Measurements from ENCODE around the gene ACTR3. TPM values are rescaled to one million over a fixed set of nuclear protein-coding genes. Genes with fewer than 3 reads are reported as not detected.

The ACTR3 gene
- total RNA-seq, 1 experiment from 2014 or later = 177 TPM

DNA sequence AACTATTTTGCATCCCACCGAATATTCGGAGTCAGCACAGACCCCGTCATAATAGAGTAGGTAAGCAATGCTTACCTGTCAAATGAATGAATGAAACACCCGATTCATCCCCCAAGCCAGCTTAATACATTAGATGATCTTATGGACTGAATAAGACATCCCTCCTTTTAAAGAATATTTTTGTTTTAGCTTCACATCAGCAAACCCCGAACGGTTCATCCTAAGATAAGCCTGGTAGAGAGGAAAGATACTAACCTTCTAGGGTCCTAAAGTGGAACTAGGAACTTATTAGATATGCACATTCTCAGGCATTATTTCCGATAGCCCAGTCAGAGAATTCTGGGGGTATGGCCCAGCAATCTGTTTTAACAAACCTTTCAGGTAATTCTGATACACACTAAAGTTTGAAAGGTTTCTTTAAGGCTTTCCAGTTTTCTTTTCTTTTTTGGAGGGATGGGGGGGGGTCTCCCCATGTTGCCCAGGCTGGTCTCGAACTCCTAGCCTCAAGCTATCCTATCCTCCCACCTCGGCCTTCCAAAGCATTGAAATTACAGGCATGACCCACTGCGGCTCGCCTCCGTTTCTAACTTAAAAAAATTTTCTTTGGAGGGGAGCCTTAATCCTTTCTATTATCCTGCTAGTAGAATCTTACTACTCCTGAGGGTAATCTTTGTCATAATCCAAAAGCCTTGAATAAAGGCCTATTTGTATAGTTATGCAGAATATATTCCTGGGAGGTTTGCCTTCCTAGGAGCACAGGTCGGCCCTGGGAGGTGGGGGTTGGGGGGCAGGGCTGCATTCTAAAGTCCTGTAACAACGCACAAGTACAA lies 1.0 kb upstream of the ACTR3 start:
- Histone ChIP-seq H3K36me3 (no peaks in the 10 kb centered on the region), H3K27me3 (no peaks in the 10 kb centered on the region), H3K27ac (peak overlapping the region; percentile 85), H3K4me3 (peak overlapping the region; percentile 92), H3K4me1 (peaks cover 11% of the 10 kb centered on the region; the same call in 1 of the 2 replicates), H3K9me3 (replicated peaks) (no peaks in the 10 kb centered on the region)
- DNase-seq = no peak

DNA sequence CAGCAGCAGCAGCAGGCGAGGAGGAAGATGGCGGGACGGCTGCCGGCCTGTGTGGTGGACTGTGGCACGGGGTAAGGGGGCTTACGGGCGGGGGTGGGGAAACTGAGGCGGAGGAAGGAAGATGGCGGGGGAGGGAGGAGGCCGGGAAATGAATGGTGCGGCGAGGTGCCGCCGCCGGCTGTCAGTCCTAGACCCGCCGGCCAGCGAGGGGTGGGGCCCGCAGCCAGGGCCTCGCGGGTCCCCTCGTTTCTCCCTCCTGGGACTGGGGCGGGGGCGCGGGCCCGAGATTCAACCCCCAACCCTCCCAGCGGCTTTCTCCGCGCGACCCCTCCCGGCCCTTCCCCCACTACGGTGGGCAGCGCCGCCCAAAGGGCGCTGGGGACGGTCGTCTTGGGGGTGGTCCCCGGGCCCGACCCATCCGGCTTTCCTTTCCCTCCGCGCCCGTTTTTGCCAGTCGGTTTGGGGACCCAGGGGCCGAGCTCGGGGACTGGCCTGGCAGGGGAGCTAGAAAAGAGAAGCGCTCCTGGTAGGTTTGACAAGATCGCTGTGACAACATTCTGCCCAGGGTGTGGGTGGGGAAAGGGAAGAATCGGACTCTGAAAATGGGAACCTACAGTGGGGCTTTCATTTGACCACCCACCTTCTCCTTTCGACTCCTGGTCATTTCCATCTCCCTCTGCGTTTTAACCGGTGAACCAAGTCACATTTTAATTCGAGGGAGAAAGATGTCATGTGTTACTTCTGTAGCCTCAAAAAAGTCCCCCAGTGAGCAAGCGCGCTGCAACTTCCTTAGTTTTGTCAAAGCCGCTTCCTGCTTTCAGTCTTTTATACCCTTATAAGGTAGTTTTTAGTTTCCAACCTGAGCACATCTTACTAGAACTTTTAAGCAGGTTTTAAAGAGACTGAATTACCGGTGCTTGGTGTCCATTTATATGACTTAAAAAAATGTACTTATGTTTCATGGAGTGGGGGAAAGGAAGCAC lies 655 bp downstream of the ACTR3 start:
- Histone ChIP-seq H3K4me1 (peaks cover 11% of the 10 kb centered on the region; the same call in 1 of the 2 replicates), H3K9me3 (replicated peaks) (no peaks in the 10 kb centered on the region), H3K27me3 (no peaks in the 10 kb centered on the region), H3K27ac (peak overlapping the region; percentile 85), H3K4me3 (peak overlapping the region; percentile 92), H3K36me3 (no peaks in the 10 kb centered on the region)
- peak; percentile 53 to 62 for DNase-seq

DNA sequence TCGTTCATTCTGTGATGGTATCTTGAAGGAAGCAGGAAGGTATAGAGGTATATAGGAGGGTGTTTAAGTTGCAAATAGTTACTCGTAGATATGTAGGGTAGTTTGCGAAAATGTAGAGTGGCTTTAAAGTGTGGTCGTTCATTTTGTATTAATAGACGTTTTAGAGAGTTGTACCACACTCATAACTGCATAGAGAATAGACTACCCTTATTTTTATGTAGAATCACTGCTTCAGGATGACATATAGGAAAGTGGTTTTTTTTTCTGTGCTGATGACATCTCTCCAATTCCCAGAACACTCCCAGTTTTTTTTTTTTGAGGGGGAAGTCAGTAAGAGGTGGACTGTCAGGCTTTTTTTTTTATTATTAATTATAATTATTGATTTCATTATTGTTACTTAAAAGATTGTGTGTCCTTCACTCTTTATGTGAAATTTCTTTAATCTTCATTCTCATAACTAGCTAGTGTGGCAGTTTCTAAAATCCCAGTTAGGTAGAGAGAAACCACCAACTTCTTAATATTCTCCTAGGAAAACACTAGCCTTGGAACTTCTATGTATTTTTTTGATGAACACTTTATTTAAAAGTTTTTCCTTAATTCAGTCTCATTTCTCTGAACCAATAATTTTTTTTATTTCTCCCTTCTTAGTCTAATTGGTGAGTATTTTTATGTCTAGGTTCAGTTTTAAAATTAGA lies 1.5 kb downstream of the ACTR3 start:
- peaks cover 11% of the 10 kb centered on the region; the same call in 1 of the 2 replicates for H3K4me1 ChIP-seq

DNA sequence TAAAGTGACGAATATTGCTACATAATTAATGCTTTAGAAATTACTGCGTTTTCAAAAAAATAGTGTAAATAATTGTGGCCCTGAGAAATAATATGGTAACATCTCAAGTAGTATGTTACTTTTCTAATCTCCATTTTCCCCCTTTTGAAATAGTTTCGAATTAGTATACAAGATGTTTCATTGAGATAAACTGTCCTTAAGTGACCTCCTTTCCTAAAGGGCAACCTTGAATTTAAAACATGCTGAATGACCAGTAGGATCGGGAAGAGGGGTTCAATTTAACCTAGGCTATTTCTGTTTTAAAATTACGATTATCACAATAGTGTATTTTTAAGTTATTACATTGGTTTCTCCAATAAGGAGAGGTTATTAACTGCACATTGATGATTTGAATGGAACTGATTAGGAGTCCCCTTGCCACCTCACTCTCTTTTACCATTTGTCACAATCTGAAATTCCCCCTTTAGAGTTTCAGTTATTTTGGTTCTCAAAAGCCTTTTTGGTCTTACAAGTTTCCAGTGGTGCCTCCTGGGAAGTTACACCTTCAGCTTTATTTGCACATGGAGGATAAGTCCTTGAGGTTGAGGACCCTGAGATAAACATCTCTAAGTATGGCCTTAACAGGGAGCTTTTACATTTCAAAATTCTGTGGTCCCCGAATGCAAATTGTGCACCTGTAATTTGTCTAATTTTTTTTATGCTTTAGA lies 2.3 kb downstream of the ACTR3 start:
- H3K4me1 ChIP-seq = peaks cover 11% of the 10 kb centered on the region; the same call in 1 of the 2 replicates
- H3K27ac ChIP-seq = no peak overlapping the region
- H3K27me3 ChIP-seq = no peaks in the 10 kb centered on the region
- no peaks in the 10 kb centered on the region for H3K36me3 ChIP-seq
- no peak for DNase-seq
- peak overlapping the region; percentile 92; the same call in 1 of the 2 replicates for H3K4me3 ChIP-seq
- no peaks in the 10 kb centered on the region for H3K9me3 ChIP-seq (replicated peaks)

More for the DNA sequence above, 1.5 kb downstream of the ACTR3 start:
- DNase-seq = no peak
- Histone ChIP-seq H3K27me3 (no peaks in the 10 kb centered on the region), H3K27ac (no peak overlapping the region; the same call in 1 of the 2 replicates), H3K36me3 (no peaks in the 10 kb centered on the region), H3K4me3 (peak overlapping the region; percentile 92), H3K9me3 (replicated peaks) (no peaks in the 10 kb centered on the region)

DNA sequence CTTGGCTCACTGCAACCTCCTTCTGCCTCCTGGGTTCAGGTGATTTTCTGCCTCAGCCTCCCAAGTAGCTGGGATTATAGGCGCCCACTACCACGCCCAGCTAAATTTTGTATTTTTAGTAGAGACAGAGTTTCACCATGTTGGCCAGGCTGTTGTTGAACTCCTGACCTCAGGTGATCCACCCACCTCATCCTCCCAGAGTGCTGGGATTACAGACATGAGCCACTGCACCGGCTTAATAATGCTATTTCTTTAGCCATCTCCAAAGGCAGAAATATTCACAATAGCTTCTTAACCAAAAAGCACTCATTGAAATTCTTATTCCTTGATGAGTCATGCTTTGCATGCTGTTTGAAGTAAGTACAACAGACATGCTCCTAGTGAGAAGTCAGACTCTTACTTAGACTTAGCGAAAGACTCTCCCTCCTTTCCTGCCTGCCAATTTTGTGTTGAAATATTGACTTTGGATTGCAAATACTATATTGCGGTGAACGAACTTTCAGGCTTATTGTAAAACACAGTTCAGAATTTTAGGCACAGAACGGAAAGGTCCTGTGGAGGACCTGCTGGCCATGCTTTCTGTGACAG lies 4.4 kb downstream of the ACTR3 start:
- H3K4me1 ChIP-seq = 0 out of 2 replicates have a peak, but pooled peaks cover 7% of the 10 kb centered on the region
- no peak overlapping the region for H3K4me3 ChIP-seq
- no peaks in the 10 kb centered on the region for H3K27me3 ChIP-seq
- no peaks in the 10 kb centered on the region for H3K9me3 ChIP-seq (replicated peaks)
- H3K36me3 ChIP-seq = no peaks in the 10 kb centered on the region
- DNase-seq = no peak
- no peak overlapping the region for H3K27ac ChIP-seq

DNA sequence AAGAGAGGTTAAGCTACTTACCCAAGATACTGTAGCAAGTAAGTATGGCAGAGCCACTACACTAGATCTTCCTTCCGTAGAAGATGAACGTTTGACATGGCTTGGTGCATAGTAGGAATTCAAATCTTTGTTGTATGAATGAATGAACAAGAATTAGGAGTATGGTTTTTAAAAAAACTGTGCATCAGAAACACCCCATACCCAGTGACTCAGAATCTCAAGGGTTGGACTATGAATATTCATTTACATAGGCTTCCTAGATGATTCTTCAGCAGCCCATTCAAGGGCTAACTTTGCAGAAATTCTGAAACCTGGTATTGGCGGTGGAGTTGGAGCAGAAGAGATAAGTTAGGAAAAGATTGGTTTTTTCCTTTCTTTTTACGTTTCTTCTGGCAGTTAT lies 5.4 kb downstream of the ACTR3 start:
- no peak overlapping the region for H3K27ac ChIP-seq
- H3K4me1 ChIP-seq = 0 out of 2 replicates have a peak, but pooled peaks cover 7% of the 10 kb centered on the region

DNA sequence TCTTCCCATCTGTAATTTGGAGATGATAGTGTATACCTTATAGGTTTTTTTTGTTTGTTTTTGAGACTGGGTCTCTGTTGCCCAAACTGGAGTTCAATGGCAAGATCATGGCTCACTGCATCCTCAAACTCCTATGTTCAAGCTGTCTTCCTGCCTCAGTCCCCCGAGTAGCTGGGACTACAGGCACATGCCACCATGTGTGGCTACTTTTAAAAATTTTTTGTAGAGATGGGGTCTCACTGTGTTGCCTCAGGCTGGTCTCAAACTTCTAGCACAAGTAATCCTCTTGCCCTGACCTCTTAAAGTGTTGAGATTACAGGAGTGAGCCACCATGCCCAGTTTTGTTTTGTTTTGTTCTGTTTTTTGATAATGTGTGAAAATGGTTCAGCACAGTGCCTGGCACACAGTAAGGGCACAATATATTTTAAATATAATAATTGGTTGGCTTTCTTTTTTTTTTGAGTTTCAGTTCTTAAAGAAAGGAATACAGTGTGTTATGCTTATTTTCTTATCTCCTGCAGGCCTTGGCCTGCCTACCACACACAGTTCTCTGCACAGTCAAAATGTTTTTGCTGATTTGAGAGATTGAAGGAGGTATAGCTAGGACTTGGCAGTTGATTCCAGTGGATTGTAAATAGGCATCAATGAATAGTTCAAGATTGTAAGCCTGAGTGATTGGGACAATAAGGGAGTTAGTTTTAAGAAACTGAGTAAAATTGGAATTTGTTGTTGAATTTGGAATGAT lies 6.1 kb downstream of the ACTR3 start:
- 0 out of 2 replicates have a peak, but pooled peaks cover 7% of the 10 kb centered on the region for H3K4me1 ChIP-seq

More for the DNA sequence above, 5.4 kb downstream of the ACTR3 start:
- Histone ChIP-seq H3K36me3 (no peaks in the 10 kb centered on the region), H3K9me3 (replicated peaks) (no peaks in the 10 kb centered on the region), H3K27me3 (no peaks in the 10 kb centered on the region), H3K4me3 (no peak overlapping the region)
- no peak for DNase-seq

DNA sequence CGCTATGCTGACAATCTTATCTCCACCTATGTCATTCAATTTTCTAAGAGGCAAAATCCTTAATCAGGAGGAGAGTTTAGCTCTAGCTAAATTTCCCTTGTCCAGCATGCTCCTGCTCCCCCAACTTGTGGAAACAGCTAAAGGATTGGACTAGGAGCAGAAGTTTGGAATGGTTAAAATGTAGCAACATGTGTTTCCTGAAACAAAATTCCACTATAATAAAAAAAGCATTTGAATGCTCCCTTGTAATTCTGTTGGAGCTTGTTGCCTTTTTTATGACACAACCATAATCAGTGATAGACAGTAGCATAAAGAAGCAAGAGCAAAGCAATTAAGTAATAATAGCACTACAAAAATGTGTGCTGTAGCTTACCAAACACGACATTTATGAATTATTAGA lies 6.9 kb downstream of the ACTR3 start:
- no peak overlapping the region for H3K27ac ChIP-seq

More for the DNA sequence above, 6.1 kb downstream of the ACTR3 start:
- no peaks in the 10 kb centered on the region for H3K27me3 ChIP-seq
- H3K27ac ChIP-seq = no peak overlapping the region
- no peak overlapping the region for H3K4me3 ChIP-seq
- H3K9me3 ChIP-seq (replicated peaks) = no peaks in the 10 kb centered on the region
- no peak for DNase-seq
- no peaks in the 10 kb centered on the region for H3K36me3 ChIP-seq

DNA sequence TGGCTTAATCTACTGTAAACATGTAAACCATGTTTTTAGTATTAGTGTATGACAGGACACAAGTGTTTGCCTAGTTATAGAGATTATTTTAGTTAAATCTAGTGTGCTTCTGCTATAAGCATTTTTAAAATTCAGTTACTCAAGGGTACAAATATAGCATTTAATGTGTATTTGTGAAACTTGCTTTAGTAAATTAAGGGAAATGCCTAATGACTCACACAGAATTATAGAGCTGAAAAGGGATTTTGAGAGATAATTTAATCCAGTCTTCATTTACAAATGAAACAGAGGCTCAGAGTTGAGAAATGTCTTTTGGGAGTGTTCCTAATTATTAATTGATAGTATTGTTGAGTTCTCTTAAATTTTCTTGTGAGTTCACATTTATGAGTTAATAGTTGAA lies 8.2 kb downstream of the ACTR3 start:
- Histone ChIP-seq H3K27ac (no peak overlapping the region), H3K27me3 (no peaks in the 10 kb centered on the region), H3K9me3 (replicated peaks) (no peaks in the 10 kb centered on the region), H3K4me1 (no peaks in the 10 kb centered on the region), H3K4me3 (no peak overlapping the region), H3K36me3 (no peaks in the 10 kb centered on the region; the same call in 1 of the 2 replicates)
- no peak for DNase-seq

More for the DNA sequence above, 6.9 kb downstream of the ACTR3 start:
- 0 out of 2 replicates have a peak, but pooled peaks cover 5% of the 10 kb centered on the region for H3K4me1 ChIP-seq
- H3K27me3 ChIP-seq = no peaks in the 10 kb centered on the region
- no peaks in the 10 kb centered on the region for H3K9me3 ChIP-seq (replicated peaks)
- no peak for DNase-seq
- no peak overlapping the region for H3K4me3 ChIP-seq
- no peaks in the 10 kb centered on the region for H3K36me3 ChIP-seq

DNA sequence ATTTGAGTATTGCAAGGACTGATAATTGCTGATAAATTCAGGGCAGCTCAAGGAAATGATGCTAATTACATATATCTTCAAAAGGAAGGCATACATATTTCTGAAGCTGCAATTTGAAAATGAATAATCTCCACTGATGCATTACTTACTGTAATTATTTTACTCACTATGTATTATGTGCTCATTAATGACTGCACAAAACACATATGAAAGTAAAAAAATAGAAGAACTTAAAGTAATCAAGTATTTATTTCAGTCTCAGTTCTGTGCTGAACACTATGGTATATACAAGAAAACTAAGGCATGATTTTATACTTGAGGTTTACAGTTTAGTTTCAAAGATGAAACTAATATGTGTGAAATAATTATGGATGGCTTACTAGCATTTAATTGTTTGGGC lies 9.3 kb downstream of the ACTR3 start:
- Histone ChIP-seq H3K4me1 (no peaks in the 10 kb centered on the region), H3K4me3 (no peak overlapping the region), H3K36me3 (no peaks in the 10 kb centered on the region; the same call in 1 of the 2 replicates), H3K27me3 (no peaks in the 10 kb centered on the region), H3K27ac (no peak overlapping the region), H3K9me3 (replicated peaks) (no peaks in the 10 kb centered on the region)
- DNase-seq = no peak

DNA sequence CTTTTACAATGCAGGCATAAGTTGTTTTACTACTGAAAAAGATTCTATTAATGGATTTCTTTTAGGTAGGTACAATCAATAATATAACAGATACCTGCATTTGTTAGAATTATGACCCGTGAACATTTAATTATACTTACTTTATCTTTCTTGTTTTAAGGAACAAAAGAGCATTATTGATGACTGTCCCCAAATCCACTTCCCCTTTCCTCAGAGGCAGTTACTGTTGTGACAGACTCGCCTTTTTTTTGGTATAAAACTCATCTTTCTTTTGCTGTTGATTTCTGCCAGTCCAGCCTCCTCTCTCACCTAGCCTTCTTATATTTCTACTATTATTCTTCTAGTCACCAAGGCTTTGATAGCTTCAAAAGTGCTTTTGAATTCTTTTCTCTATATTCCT lies 12.1 kb downstream of the ACTR3 start:
- Histone ChIP-seq H3K36me3 (peaks cover 3% of the 10 kb centered on the region; the same call in 1 of the 2 replicates), H3K27ac (no peak overlapping the region)
- no peak for DNase-seq

DNA sequence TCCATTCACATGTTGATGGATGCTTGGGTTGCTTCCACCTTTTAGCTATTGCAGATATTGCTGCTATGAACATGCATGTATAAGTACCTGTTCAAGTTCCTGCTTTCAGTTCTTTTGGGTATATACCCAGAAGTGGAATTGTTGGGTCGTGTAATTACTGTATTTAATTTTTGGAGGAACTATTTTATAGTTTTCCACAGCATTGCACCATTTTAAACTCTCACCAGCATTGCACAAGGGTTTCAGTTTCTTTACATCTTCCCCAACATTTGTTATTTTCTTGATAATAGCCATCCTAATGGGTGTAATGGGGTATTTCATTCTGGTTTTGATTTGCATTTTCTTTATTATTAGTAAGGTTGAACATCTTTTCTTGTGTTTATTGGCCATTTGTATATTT lies 16.0 kb downstream of the ACTR3 start:
- no peak for DNase-seq
- Histone ChIP-seq H3K27me3 (no peaks in the 10 kb centered on the region), H3K36me3 (peaks cover 3% of the 10 kb centered on the region; the same call in 1 of the 2 replicates), H3K4me1 (peaks cover 6% of the 10 kb centered on the region), H3K27ac (no peak overlapping the region), H3K4me3 (no peak overlapping the region), H3K9me3 (replicated peaks) (no peaks in the 10 kb centered on the region)

More for the DNA sequence above, 12.1 kb downstream of the ACTR3 start:
- Histone ChIP-seq H3K4me3 (no peak overlapping the region), H3K4me1 (no peaks in the 10 kb centered on the region), H3K27me3 (no peaks in the 10 kb centered on the region), H3K9me3 (replicated peaks) (no peaks in the 10 kb centered on the region)

DNA sequence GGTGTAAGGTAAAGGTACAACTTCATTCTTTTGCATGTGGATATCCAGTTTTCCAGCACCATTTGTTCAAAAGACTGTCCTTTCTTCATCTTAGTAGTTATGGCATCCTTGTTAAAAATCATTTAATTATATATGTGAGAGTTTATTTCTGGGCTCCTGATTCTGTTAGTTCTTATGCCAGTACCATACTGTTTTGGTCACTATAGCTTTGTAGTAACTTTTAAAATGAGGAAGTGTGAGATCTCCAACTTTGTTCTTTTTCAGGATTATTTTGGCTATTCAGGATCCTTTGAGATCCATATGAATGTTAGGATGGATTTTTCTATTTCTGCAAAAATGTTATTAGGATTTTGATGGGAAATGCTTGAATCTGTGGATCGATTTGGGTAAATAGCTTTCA lies 16.8 kb downstream of the ACTR3 start:
- no peak for DNase-seq
- Histone ChIP-seq H3K4me1 (peaks cover 11% of the 10 kb centered on the region), H3K4me3 (no peak overlapping the region), H3K9me3 (replicated peaks) (no peaks in the 10 kb centered on the region), H3K27ac (no peak overlapping the region), H3K27me3 (no peaks in the 10 kb centered on the region), H3K36me3 (peaks cover 3% of the 10 kb centered on the region; the same call in 1 of the 2 replicates)

Data from SJCRH30 (cell line).